Duodenal mucosa (tissue), 2 donors: ENCODE measurements around the gene FAM110D.
A peak's percentile ranks its signal among the peaks of the same experiment; 100 is the strongest.

Source experiments
- H3K27ac ChIP-seq: one replicate; pipeline ENCODE4 v1.7.0; 2013; ENCODE audit warnings: low read depth, low read length
- H3K27me3 ChIP-seq, 2 donors: one replicate each; pipeline ENCODE4 v1.7.0; 2013; ENCODE audit warnings: low read length in 2 of 2, control low read depth in 1 of 2; ENCODE audit not compliant: insufficient read depth in 2 of 2, control insufficient read depth in 1 of 2
- H3K36me3 ChIP-seq, 2 donors: one replicate each; pipeline ENCODE4 v1.7.0; 2013; ENCODE audit warnings: low read length in 2 of 2, control low read depth in 1 of 2; ENCODE audit not compliant: insufficient read depth in 2 of 2, control insufficient read depth in 1 of 2
- H3K4me1 ChIP-seq, 2 donors: one replicate each; pipeline ENCODE4 v1.7.0; 2013; ENCODE audit warnings: low read length in 2 of 2, control low read depth in 1 of 2; ENCODE audit not compliant: insufficient read depth in 2 of 2, control insufficient read depth in 1 of 2
- H3K4me3 ChIP-seq, 2 donors: one replicate each; pipeline ENCODE4 v1.7.0; 2013; ENCODE audit warnings: low read length in 2 of 2, low read depth in 1 of 2
- H3K9ac ChIP-seq, 2 donors: one replicate each; pipeline ENCODE4 v1.7.0; 2013; ENCODE audit warnings: low read length in 2 of 2, low read depth in 1 of 2
- H3K9me3 ChIP-seq, 2 donors: one replicate each; pipeline ENCODE4 v1.7.0; 2013; ENCODE audit warnings: low read length in 2 of 2, control low read depth in 1 of 2; ENCODE audit not compliant: control insufficient read depth in 1 of 2

The FAM110D gene

GRCh38 chr1:26130695-26131094 lies 28.2 kb upstream of the FAM110D start:
- H3K4me1 ChIP-seq = peaks cover 16 to 25% of the 10 kb centered on the region in 2 donors
- H3K4me3 ChIP-seq = no peak overlapping the region
- H3K27me3 ChIP-seq = no peaks in the 10 kb centered on the region
- H3K27ac ChIP-seq = no peak overlapping the region
- no peaks in the 10 kb centered on the region for H3K9me3 ChIP-seq
- H3K9ac ChIP-seq = no peak overlapping the region
- H3K36me3 ChIP-seq = no peaks in the 10 kb centered on the region

- Histone ChIP-seq H3K9ac (no peak overlapping the region), H3K36me3 (no peaks in the 10 kb centered on the region), H3K4me3 (no peak overlapping the region), H3K27me3 (no peaks in the 10 kb centered on the region), H3K4me1 (peaks cover 4 to 17% of the 10 kb centered on the region in 2 donors), H3K27ac (no peak overlapping the region), H3K9me3 (no peaks in the 10 kb centered on the region)
Measured at GRCh38 chr1:26132128-26132833, 26.6 kb upstream of the FAM110D start.

GRCh38 chr1:26132834-26133167 lies 26.1 kb upstream of the FAM110D start:
- Histone ChIP-seq H3K9ac (no peak overlapping the region), H3K27ac (no peak overlapping the region), H3K4me1 (peaks cover 0 to 12% of the 10 kb centered on the region in 2 donors)

GRCh38 chr1:26134466-26134865 lies 24.4 kb upstream of the FAM110D start:
- Histone ChIP-seq H3K27me3 (no peaks in the 10 kb centered on the region), H3K4me3 (no peak overlapping the region), H3K36me3 (no peaks in the 10 kb centered on the region), H3K9me3 (no peaks in the 10 kb centered on the region), H3K4me1 (no peaks in the 10 kb centered on the region), H3K9ac (no peak overlapping the region), H3K27ac (no peak overlapping the region)

More at GRCh38 chr1:26132834-26133167, 26.1 kb upstream of the FAM110D start:
- Histone ChIP-seq H3K36me3 (no peaks in the 10 kb centered on the region), H3K4me3 (no peak overlapping the region), H3K9me3 (no peaks in the 10 kb centered on the region), H3K27me3 (no peaks in the 10 kb centered on the region)

GRCh38 chr1:26138974-26139558 lies 19.8 kb upstream of the FAM110D start:
- Histone ChIP-seq H3K9me3 (no peaks in the 10 kb centered on the region), H3K9ac (no peak overlapping the region), H3K27ac (no peak overlapping the region), H3K36me3 (no peaks in the 10 kb centered on the region), H3K4me1 (no peaks in the 10 kb centered on the region), H3K27me3 (no peaks in the 10 kb centered on the region), H3K4me3 (no peak overlapping the region)

- H3K4me3 ChIP-seq = no peak overlapping the region
- H3K4me1 ChIP-seq = peaks cover 0 to 3% of the 10 kb centered on the region in 2 donors
- H3K9me3 ChIP-seq = no peaks in the 10 kb centered on the region
- H3K36me3 ChIP-seq = no peaks in the 10 kb centered on the region
- peaks cover 0 to 3% of the 10 kb centered on the region in 2 donors for H3K27me3 ChIP-seq
- H3K9ac ChIP-seq = no peak overlapping the region
- H3K27ac ChIP-seq = no peak overlapping the region
Measured at GRCh38 chr1:26142159-26142558, 16.7 kb upstream of the FAM110D start.

- Histone ChIP-seq H3K27ac (no peak overlapping the region), H3K4me1 (peaks cover 0 to 3% of the 10 kb centered on the region in 2 donors), H3K27me3 (peaks cover 3 to 4% of the 10 kb centered on the region in 2 donors), H3K9ac (peak overlapping the region in 1 of 2 donors; percentile 9), H3K9me3 (no peaks in the 10 kb centered on the region), H3K36me3 (no peaks in the 10 kb centered on the region), H3K4me3 (no peak overlapping the region)
Measured at GRCh38 chr1:26145041-26145959, 13.6 kb upstream of the FAM110D start.

- no peak overlapping the region for H3K9ac ChIP-seq
Measured at GRCh38 chr1:26145960-26146294, 13.0 kb upstream of the FAM110D start.

GRCh38 chr1:26148887-26149286 lies 10.0 kb upstream of the FAM110D start:
- Histone ChIP-seq H3K4me3 (no peak overlapping the region), H3K36me3 (no peaks in the 10 kb centered on the region)

More at GRCh38 chr1:26145960-26146294, 13.0 kb upstream of the FAM110D start:
- Histone ChIP-seq H3K4me1 (peaks cover 0 to 3% of the 10 kb centered on the region in 2 donors), H3K9me3 (no peaks in the 10 kb centered on the region), H3K27me3 (peaks cover 3 to 4% of the 10 kb centered on the region in 2 donors), H3K27ac (no peak overlapping the region), H3K4me3 (no peak overlapping the region), H3K36me3 (no peaks in the 10 kb centered on the region)

GRCh38 chr1:26153966-26154532 lies 4.8 kb upstream of the FAM110D start:
- H3K36me3 ChIP-seq = no peaks in the 10 kb centered on the region
- no peak overlapping the region for H3K27ac ChIP-seq
- H3K4me1 ChIP-seq = no peaks in the 10 kb centered on the region
- H3K4me3 ChIP-seq = no peak overlapping the region
- no peaks in the 10 kb centered on the region for H3K9me3 ChIP-seq
- no peak overlapping the region for H3K9ac ChIP-seq
- H3K27me3 ChIP-seq = peaks cover 24 to 25% of the 10 kb centered on the region in 2 donors

More at GRCh38 chr1:26148887-26149286, 10.0 kb upstream of the FAM110D start:
- Histone ChIP-seq H3K9me3 (no peaks in the 10 kb centered on the region), H3K9ac (no peak overlapping the region), H3K27me3 (peaks cover 3 to 4% of the 10 kb centered on the region in 2 donors), H3K27ac (no peak overlapping the region), H3K4me1 (peaks cover 0 to 3% of the 10 kb centered on the region in 2 donors)
